Keratinocyte (primary cell): Measurements from ENCODE around the gene TNFAIP8L2. TPM values are rescaled to one million over a fixed set of nuclear protein-coding genes. Genes with fewer than 3 reads are reported as not detected.

Experiments used
- DNase-seq: peaks from one replicate; pipeline ENCODE4 v3.0.0-alpha.2; 2011; ENCODE audit warnings: low read depth, missing footprints, low spot score
- FAIRE-seq: peaks from 2 replicates; lab custom pipeline; 2011; peaks lifted over from hg19 to GRCh38; lab: Jason Lieb, UNC
- H2AFZ ChIP-seq: 2 replicates; pipeline ENCODE4 v1.6.0; 2012; ENCODE audit warnings: low read length, control low read depth, inconsistent platforms; ENCODE audit not compliant: control insufficient read depth
- H3K27ac ChIP-seq: 2 replicates; pipeline ENCODE4 v1.5.1; 2011; ENCODE audit warnings: low read length; ENCODE audit not compliant: control insufficient read depth, insufficient read depth
- H3K27me3 ChIP-seq: 3 replicates; pipeline ENCODE4 v1.6.0; 2011; ENCODE audit warnings: low read length; ENCODE audit not compliant: control insufficient read depth, insufficient read depth; ENCODE audit errors: extremely low read depth
- H3K36me3 ChIP-seq, 2 experiments: 2 replicates in 1 of 2; 3 replicates in 1 of 2; pipeline ENCODE4 v1.5.1; 2011; ENCODE audit warnings: low read length in 2 of 2, mild to moderate bottlenecking in 1 of 2; ENCODE audit not compliant: control insufficient read depth in 2 of 2, insufficient read depth in 2 of 2; ENCODE audit errors: extremely low read depth in 1 of 2
- H3K4me1 ChIP-seq: 3 replicates; pipeline ENCODE4 v1.5.1; 2011; ENCODE audit warnings: low read length; ENCODE audit not compliant: control insufficient read depth, insufficient read depth; ENCODE audit errors: extremely low read depth
- H3K4me2 ChIP-seq: 3 replicates; pipeline ENCODE4 v1.6.0; 2011; ENCODE audit warnings: low read depth, low read length; ENCODE audit not compliant: control insufficient read depth, insufficient read depth; ENCODE audit errors: extremely low read depth
- H3K4me3 ChIP-seq, 3 experiments: fragments of 200-600 bp in 1 of 3; sonication (generic) in 1 of 3; 2 replicates in 2 of 3; 3 replicates in 1 of 3; pipeline ENCODE4 v1.5.1; 2011 to 2016; ENCODE audit warnings: low read length in 3 of 3, mild to moderate bottlenecking in 3 of 3, control low read depth in 2 of 3, inconsistent platforms in 1 of 3, low read depth in 1 of 3, mixed read lengths in 1 of 3, mixed run types in 1 of 3, moderate library complexity in 1 of 3; ENCODE audit not compliant: control insufficient read depth in 2 of 3, insufficient read depth in 2 of 3; ENCODE audit errors: extremely low read depth in 1 of 3
- H3K79me2 ChIP-seq: 2 replicates; pipeline ENCODE4 v1.6.0; 2012; ENCODE audit warnings: low read length; ENCODE audit not compliant: control insufficient read depth, insufficient read depth
- H3K9ac ChIP-seq: 3 replicates; pipeline ENCODE4 v1.6.0; 2011; ENCODE audit warnings: low read length; ENCODE audit not compliant: control insufficient read depth, insufficient read depth; ENCODE audit errors: extremely low read depth
- H3K9me1 ChIP-seq: 3 replicates; pipeline ENCODE4 v1.6.0; 2011; ENCODE audit warnings: low read length; ENCODE audit not compliant: control insufficient read depth, insufficient read depth; ENCODE audit errors: extremely low read depth
- H3K9me3 ChIP-seq: 2 replicates; pipeline ENCODE4 v1.5.1; 2012; ENCODE audit warnings: low read depth, low read length; ENCODE audit not compliant: control insufficient read depth
- H4K20me1 ChIP-seq: 3 replicates; pipeline ENCODE4 v1.6.0; 2011; ENCODE audit warnings: low read length; ENCODE audit not compliant: control insufficient read depth, insufficient read depth; ENCODE audit errors: extremely low read depth
- CTCF ChIP-seq, 3 experiments: IDR thresholded peaks in 1 of 3; conservative IDR thresholded peaks in 1 of 3; optimal IDR thresholded peaks in 1 of 3; 2 replicates in 2 of 3; 3 replicates in 1 of 3; pipeline versions ENCODE3 to v1.5.1; 2011; ENCODE audit warnings: low read length in 3 of 3, mild to moderate bottlenecking in 3 of 3, moderate library complexity in 2 of 3, control low read depth in 1 of 3, inconsistent platforms in 1 of 3; ENCODE audit not compliant: insufficient read depth in 2 of 3; ENCODE audit errors: extremely low read depth in 1 of 3
- EZH2 ChIP-seq: IDR thresholded peaks from one replicate; pipeline ENCODE4 v1.6.1; 2012; ENCODE audit warnings: inconsistent platforms, mild to moderate bottlenecking, low read length, moderate library complexity
- dilution Hi-C: fragments of 300-500 bp; cut with MboI; formaldehyde crosslinking; loops from one replicate; pipeline ENCODE4 v1.7.0; 2020; ENCODE audit warnings: low sequenced_read_pairs; ENCODE audit not compliant: extremely low pct_ligation_motif_present
- polyA plus RNA-seq, 5 experiments: library from polyadenylated mRNA; depleted of rRNA in 3 of 5; stranded (reverse) in 3 of 5; stranded (forward) in 1 of 5; unstranded in 1 of 5; fragments of >200 nt; gene quantifications; 1 replicate in 1 of 5; 2 replicates in 3 of 5; 3 replicates in 1 of 5; pipeline versions ENCODE4 v1.2.1 to v1.2.3, GENCODE V29; 2011 to 2012; ENCODE audit warnings: missing spikeins in 2 of 5, low read depth in 1 of 5, low replicate concordance in 1 of 5

The TNFAIP8L2 gene
- polyA plus RNA-seq, 1 donor (not counting 4 experiments of a cell fraction or from before 2014, with no cell fraction given): not detected

- Histone ChIP-seq H3K9ac (no peak overlapping the region), H3K79me2 (no peaks in the 10 kb centered on the region), H2AFZ (no peak overlapping the region), H3K36me3 (no peaks in the 10 kb centered on the region), H3K27me3 (peaks cover 15% of the 10 kb centered on the region), H3K27ac (no peak overlapping the region), H3K9me3 (no peaks in the 10 kb centered on the region), H3K4me3 (peak overlapping the region in 1 of 3 experiments; percentile 78), H3K4me2 (peak overlapping the region; percentile 94), H3K9me1 (no peaks in the 10 kb centered on the region), H4K20me1 (no peaks in the 10 kb centered on the region), H3K4me1 (peaks cover 15% of the 10 kb centered on the region)
- peak; percentile 69 for TF ChIP-seq EZH2
- no peak for TF ChIP-seq CTCF (optimal IDR thresholded peaks at IDR 0.05 in 1 of 3, IDR thresholded peaks at IDR 0.05 in 1 of 3, conservative IDR thresholded peaks at IDR 0.05 in 1 of 3; ENCODE audit: extremely low read depth in 1 of 3, insufficient read depth in 2 of 3, low read length in 3 of 3)
- dilution Hi-C loops: no loop called here
- DNase-seq (no peak), FAIRE-seq (no peak)
Measured at GRCh38 chr1:151145304-151146071, 11.0 kb upstream of the TNFAIP8L2 start.

- Histone ChIP-seq H4K20me1 (no peaks in the 10 kb centered on the region), H3K9me1 (no peaks in the 10 kb centered on the region), H2AFZ (peak overlapping the region; percentile 84), H3K79me2 (no peaks in the 10 kb centered on the region), H3K4me2 (peak overlapping the region; percentile 94), H3K4me1 (peaks cover 15% of the 10 kb centered on the region), H3K9ac (peak overlapping the region; percentile 78), H3K27me3 (peaks cover 15% of the 10 kb centered on the region), H3K4me3 (peak overlapping the region; percentile 48 to 78 (median 77)), H3K9me3 (no peaks in the 10 kb centered on the region), H3K36me3 (no peaks in the 10 kb centered on the region), H3K27ac (no peak overlapping the region)
- FAIRE-seq (no peak), DNase-seq (no peak)
- dilution Hi-C loops: no loop called here
- TF ChIP-seq CTCF (optimal IDR thresholded peaks at IDR 0.05 in 1 of 3, IDR thresholded peaks at IDR 0.05 in 1 of 3, conservative IDR thresholded peaks at IDR 0.05 in 1 of 3; ENCODE audit: extremely low read depth in 1 of 3, insufficient read depth in 2 of 3, low read length in 3 of 3): no peak
- no peak for TF ChIP-seq EZH2
Measured at GRCh38 chr1:151146072-151146411, 10.4 kb upstream of the TNFAIP8L2 start.
